Heart left ventricle (tissue), 16 donors: ENCODE data around the gene TIAM2. TPM values are rescaled to one million over a fixed set of nuclear protein-coding genes. Genes with fewer than 3 reads are reported as not detected.
"Not testable (repeated sequence)": the region's sequence is repeated elsewhere in the genome, so short reads cannot be mapped to it uniquely, and the experiment has no call there.

Experiments
- ATAC-seq, 4 donors: fragments of 200-7000 bp; cut with Tn5 transposase; one replicate each; pipeline ENCODE4 v1.9.1; 2020 to 2022; ENCODE audit warnings: moderate library complexity in 4 of 4, mild to moderate bottlenecking in 3 of 4, moderate number of reproducible peaks in 1 of 4
- DNase-seq, 5 donors: peaks; one replicate each; pipeline ENCODE4 v3.0.0-alpha.2; 2020
- H3K27ac ChIP-seq, 12 donors: fragments of 200-600 bp; sonication (generic) in 4 of 12; one replicate each; pipeline versions ENCODE4 v1.5.0 to v1.8.0; 2016 to 2022; ENCODE audit warnings: mild to moderate bottlenecking in 2 of 12
- H3K27me3 ChIP-seq, 9 donors: fragments of 200-600 bp; sonication (generic) in 2 of 9; one replicate each; pipeline versions ENCODE4 v1.5.1 to v1.8.0; 2016 to 2022; ENCODE audit warnings: mild to moderate bottlenecking in 3 of 9
- H3K36me3 ChIP-seq, 9 donors: fragments of 200-600 bp; sonication (generic) in 2 of 9; one replicate each; pipeline versions ENCODE4 v1.5.0 to v1.8.0; 2018 to 2022; ENCODE audit warnings: mild to moderate bottlenecking in 2 of 9
- H3K4me1 ChIP-seq, 12 donors: fragments of 200-600 bp; sonication (generic) in 4 of 12; one replicate each; pipeline versions ENCODE4 v1.5.0 to v1.8.0; 2016 to 2022; ENCODE audit warnings: mild to moderate bottlenecking in 3 of 12
- H3K4me3 ChIP-seq, 12 donors: fragments of 200-600 bp; sonication (generic) in 4 of 12; one replicate each; pipeline versions ENCODE4 v1.5.0 to v1.8.0; 2017 to 2022; ENCODE audit warnings: mild to moderate bottlenecking in 9 of 12, moderate library complexity in 4 of 12
- H3K9me3 ChIP-seq, 12 donors: fragments of 200-600 bp; sonication (generic) in 4 of 12; one replicate each; pipeline versions ENCODE4 v1.5.0 to v1.8.0; 2016 to 2022; ENCODE audit warnings: mild to moderate bottlenecking in 1 of 12
- POLR2A ChIP-seq, 2 donors: fragments of 450-650 bp; IDR thresholded peaks; one replicate each; pipeline ENCODE4 v1.6.1; 2017; ENCODE audit warnings: antibody characterized with exemption in 2 of 2, mild to moderate bottlenecking in 2 of 2, moderate library complexity in 2 of 2
- WGBS, 4 donors: extraction: QIAGEN DNeasy Blood & Tissue Kit in 2 of 4; methylation state at CpG; one replicate each; pipeline versions ENCODE4 v1.1.5 to v1.1.7; 2013 to 2018; 5-methylcytosine and 5-hydroxymethylcytosine counted together
- intact Hi-C, 10 donors: fragments of 100-400 bp; cut with DNase I; formaldehyde crosslinking; loops; one replicate each; pipeline versions ENCODE4 v1.11.1 to v1.14.2; 2022
- polyA plus RNA-seq, 2 donors: library from polyadenylated mRNA; stranded (reverse); fragments of 200-250 nt; gene quantifications; one replicate each; pipeline ENCODE4 v1.2.3, GENCODE V29; 2013
- total RNA-seq, 9 donors: library from RNA; depleted of rRNA in 2 of 9; stranded (reverse); fragments of >200 nt in 2 of 9; fragmentation: NEBNext Ultra II Directional in 3 of 9; extraction: Animal tissue kit (Norgen Biotek cat#: 25700) in 3 of 9; gene quantifications; one replicate each; pipeline versions ENCODE4 v1.1.0 to v1.2.4, GENCODE V29; 2016 to 2023
- TF ChIP-seq, protein P1 (sequence below), 12 donors: fragments of 200-600 bp; sonication (generic) in 4 of 12; IDR thresholded peaks; one replicate each; pipeline versions ENCODE4 v1.5.0 to v1.8.0; 2018 to 2022; ENCODE audit warnings: antibody characterized with exemption in 12 of 12, mild to moderate bottlenecking in 5 of 12
- donor health status: ischemic (EF 13 %, LVEDD 7.1; RV severe dilation, severe dysfunction).
- donor health status: healthy with polysubstance abuse.
- donor health status: DM: no; HTN: yes; CAD: no.
- donor health status: DM: no; HTN: no; CAD: no.
- donor health status: ischemic (EF 25% LVEDD 6.9; RV normal size, moderate dysfunction).
- donor health status: ischemic (EF 25% LVEDD 5.7; RV mildly dilated, moderate dysfunction).
- donor health status: healthy.
- donor health status: DM: yes; HTN: yes; CAD: no.
- donor health status: ischemic (EF 35%, LVEDD 5.7; RV mildly dilated, moderate dysfunction).
- donor health status: nonischemic (EF 11% LVEDD 7.7; RV severe dilation, severe dysfunction).
- donor health status: DM: yes; HTN: yes; CAD: no.
- donor health status: PGD.
- donor health status: ischemic (EF 29% LVEDD 5.4; RV normal size, mild dysfunction).
- donor health status: nonischemic (EF 23%, LVEDD 6.1; RV moderate dilation, normal function).

Gene TIAM2
- total and polyA plus RNA-seq, 11 donors, result 4.6 to 16.5 (median 12.6) TPM

DNA sequence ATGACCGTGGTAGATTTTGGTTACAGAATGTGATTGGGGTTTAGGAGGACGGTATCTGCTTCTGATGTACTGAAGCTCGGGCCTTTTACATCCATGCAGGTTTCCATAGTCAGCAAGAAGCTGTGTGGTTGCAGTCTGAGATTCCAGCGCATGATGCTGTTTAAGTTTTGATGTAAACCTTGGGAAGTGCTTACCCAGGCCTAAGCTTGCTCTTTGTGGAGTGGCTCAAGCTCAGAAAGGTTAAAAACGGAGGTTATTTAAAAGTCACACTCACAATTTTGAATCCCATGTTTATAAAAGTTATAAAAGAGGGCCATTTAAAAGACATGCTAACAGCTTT is 121.4 kb downstream of the TIAM2 start:
- TF ChIP-seq, protein P1, sequence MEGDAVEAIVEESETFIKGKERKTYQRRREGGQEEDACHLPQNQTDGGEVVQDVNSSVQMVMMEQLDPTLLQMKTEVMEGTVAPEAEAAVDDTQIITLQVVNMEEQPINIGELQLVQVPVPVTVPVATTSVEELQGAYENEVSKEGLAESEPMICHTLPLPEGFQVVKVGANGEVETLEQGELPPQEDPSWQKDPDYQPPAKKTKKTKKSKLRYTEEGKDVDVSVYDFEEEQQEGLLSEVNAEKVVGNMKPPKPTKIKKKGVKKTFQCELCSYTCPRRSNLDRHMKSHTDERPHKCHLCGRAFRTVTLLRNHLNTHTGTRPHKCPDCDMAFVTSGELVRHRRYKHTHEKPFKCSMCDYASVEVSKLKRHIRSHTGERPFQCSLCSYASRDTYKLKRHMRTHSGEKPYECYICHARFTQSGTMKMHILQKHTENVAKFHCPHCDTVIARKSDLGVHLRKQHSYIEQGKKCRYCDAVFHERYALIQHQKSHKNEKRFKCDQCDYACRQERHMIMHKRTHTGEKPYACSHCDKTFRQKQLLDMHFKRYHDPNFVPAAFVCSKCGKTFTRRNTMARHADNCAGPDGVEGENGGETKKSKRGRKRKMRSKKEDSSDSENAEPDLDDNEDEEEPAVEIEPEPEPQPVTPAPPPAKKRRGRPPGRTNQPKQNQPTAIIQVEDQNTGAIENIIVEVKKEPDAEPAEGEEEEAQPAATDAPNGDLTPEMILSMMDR (IDR thresholded peaks at IDR 0.05), result no peak
- no peak for TF ChIP-seq POLR2A (IDR thresholded peaks at IDR 0.05)
- Histone ChIP-seq H3K9me3 (no peaks in the 10 kb centered on the region), H3K27ac (no peak overlapping the region), H3K4me3 (no peak overlapping the region), H3K4me1 (peaks cover 0 to 5% (median 0%) of the 10 kb centered on the region in 12 donors), H3K36me3 (no peaks in the 10 kb centered on the region), H3K27me3 (no peaks in the 10 kb centered on the region)
- WGBS, 4 donors, result 91 to 95% (median 93%) methylated on average over 5 of the region's 5 CpGs
- DNase-seq (no peak), ATAC-seq (no peak)
- intact Hi-C loops, result no loop called here

DNA sequence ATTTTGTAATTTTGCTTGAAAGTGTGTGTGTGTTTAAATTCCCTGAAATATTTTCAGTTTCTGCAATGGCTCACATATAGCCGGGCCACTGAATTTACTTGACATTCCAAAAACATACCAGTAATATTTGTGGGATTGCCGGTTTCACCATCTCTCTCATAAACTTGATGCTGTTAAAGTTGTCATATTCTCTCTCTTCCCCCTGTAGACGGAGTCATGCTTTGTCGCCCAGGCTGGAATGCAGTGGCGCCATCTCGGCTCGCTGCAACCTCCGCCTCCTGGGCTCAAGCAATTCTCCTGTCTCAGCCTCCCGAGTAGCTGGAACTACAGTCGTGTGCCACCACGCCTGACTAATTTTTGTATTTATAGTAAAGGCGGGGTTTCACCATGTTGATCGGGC is 122.1 kb downstream of the TIAM2 start:
- TF ChIP-seq, protein P1 (IDR thresholded peaks at IDR 0.05), result no peak
- no peak for TF ChIP-seq POLR2A (IDR thresholded peaks at IDR 0.05)
- no peak for DNase-seq
- no peaks in the 10 kb centered on the region for H3K27me3 ChIP-seq
- no peak overlapping the region for H3K4me3 ChIP-seq
- WGBS, 4 donors, result 91 to 97% (median 93%) methylated on average over 13 of the region's 13 CpGs
- peaks cover 0 to 7% (median 1%) of the 10 kb centered on the region in 12 donors for H3K4me1 ChIP-seq
- ATAC-seq, result no peak
- H3K36me3 ChIP-seq, result no peaks in the 10 kb centered on the region
- intact Hi-C loops, result no loop called here
- no peak overlapping the region for H3K27ac ChIP-seq
- no peaks in the 10 kb centered on the region for H3K9me3 ChIP-seq

DNA sequence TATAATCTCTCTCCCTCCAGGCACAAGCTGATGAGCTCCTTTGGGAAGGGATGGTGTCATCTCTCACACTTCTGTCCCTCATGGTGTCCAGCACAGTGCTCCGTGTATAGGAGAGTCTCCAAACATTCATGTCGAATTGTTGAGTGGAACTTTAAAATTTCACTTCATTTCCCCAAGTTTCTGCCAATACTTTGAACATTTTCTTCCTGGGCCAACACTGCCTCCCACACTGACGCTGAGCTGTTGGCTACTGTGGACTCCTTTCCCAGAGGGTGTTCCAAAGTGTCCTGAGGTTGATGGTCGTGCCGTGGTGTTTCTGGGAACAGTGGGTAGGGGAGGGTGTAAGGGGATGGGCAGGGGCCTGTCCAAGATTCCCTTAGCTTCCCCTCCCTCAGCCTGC is 122.7 kb downstream of the TIAM2 start:
- 66 to 78% (median 68%) methylated on average over 5 of the region's 5 CpGs for WGBS, 4 donors
- ATAC-seq, result no peak

DNA sequence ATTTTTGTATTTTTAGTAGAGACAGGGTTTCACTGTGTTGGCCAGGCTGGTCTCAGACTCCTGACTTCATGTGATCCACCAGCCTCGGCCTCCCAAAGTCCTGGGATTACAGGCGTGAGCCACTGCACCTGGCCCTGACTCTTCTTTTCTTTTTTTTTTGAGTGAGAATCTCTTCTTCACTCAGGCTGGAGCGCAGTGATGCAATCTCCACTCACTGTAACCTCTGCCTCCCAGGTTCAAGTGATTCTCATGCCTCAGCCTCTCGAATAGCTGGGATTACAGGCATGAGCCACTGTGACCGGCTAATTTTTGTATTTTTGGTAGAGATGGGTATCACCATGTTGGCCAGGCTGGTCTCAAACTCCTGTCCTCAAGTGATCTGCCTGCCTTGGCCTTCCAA is 124.1 kb downstream of the TIAM2 start:
- WGBS, 4 donors, result 95 to 98% (median 97%) methylated on average over 5 of the region's 5 CpGs
- intact Hi-C loops, H3K4me3 ChIP-seq, DNase-seq, H3K4me1 ChIP-seq, H3K27me3 ChIP-seq, H3K9me3 ChIP-seq, H3K27ac ChIP-seq, H3K36me3 ChIP-seq, ATAC-seq: not testable (repeated sequence)

More for the DNA sequence above, 122.7 kb downstream of the TIAM2 start:
- TF ChIP-seq, protein P1 (IDR thresholded peaks at IDR 0.05), result no peak
- TF ChIP-seq POLR2A (IDR thresholded peaks at IDR 0.05), result no peak
- Histone ChIP-seq H3K9me3 (no peaks in the 10 kb centered on the region), H3K4me1 (peaks cover 0 to 7% (median 1%) of the 10 kb centered on the region in 12 donors), H3K27ac (no peak overlapping the region), H3K27me3 (no peaks in the 10 kb centered on the region), H3K36me3 (no peaks in the 10 kb centered on the region), H3K4me3 (no peak overlapping the region)
- DNase-seq, result no peak
- intact Hi-C loops, result no loop called here

DNA sequence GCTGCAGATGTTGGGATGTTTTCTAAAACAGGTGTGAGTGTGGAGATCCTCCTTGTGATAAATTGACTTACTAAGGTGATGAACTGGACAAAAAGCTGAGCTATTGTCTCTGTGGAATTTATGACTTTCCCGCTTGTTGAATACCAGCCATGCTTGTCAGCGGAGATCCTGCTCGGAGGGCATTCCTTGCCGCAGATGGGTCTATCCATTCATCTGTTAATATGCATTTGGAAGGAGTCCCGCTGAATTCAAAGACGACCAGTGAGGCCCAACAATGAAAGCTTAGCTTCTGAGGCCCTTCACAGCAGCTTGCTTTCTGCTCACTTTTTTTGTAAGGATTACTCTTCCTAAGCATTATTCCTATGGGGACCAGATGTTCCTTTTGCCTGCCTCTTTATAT is 124.9 kb downstream of the TIAM2 start:
- Histone ChIP-seq H3K27ac (no peak overlapping the region), H3K9me3 (no peaks in the 10 kb centered on the region), H3K4me3 (no peak overlapping the region), H3K27me3 (no peaks in the 10 kb centered on the region), H3K36me3 (no peaks in the 10 kb centered on the region), H3K4me1 (peaks cover 0 to 7% (median 1%) of the 10 kb centered on the region in 12 donors)
- 74 to 88% (median 86%) methylated on average over 6 of the region's 6 CpGs for WGBS, 4 donors
- DNase-seq, result no peak
- intact Hi-C loops, result no loop called here
- ATAC-seq, result no peak
- TF ChIP-seq, protein P1 (IDR thresholded peaks at IDR 0.05), result no peak
- no peak for TF ChIP-seq POLR2A (IDR thresholded peaks at IDR 0.05)
